Measurements from ENCODE around the gene BEX1. TPM values are rescaled to one million over a fixed set of nuclear protein-coding genes. Genes with fewer than 3 reads are reported as not detected.
"Not testable (repeated sequence)": the region's sequence is repeated elsewhere in the genome, so short reads cannot be mapped to it uniquely, and the experiment has no call there.

The BEX1 gene
- total RNA-seq = 1 to 10 TPM in 1 of 2 donors, under 1 TPM in 1; 0.89 to 2.1 TPM
- polyA plus RNA-seq = 1 to 10 TPM; 1.3 to 1.9 TPM
- long read RNA-seq, donor 1, partial matches to known transcripts = 0 of 3 reads
- long read RNA-seq, donor 1, other reads (novel, unspliced or antisense) = 0 of 3 reads
- long read RNA-seq, donor 2, transcript BEX1-201 (3 exons, 864 nt) = major isoform, 8 of 14 reads
- long read RNA-seq, donor 2, partial matches to known transcripts = 6 of 14 reads
- long read RNA-seq, donor 2, other reads (novel, unspliced or antisense) = 0 of 14 reads
- long read RNA-seq, donor 3, partial matches to known transcripts = 0 of 3 reads
- long read RNA-seq, donor 3, other reads (novel, unspliced or antisense) = 0 of 3 reads
- long read RNA-seq, donor 4, partial matches to known transcripts = 0 of 2 reads
- long read RNA-seq, donor 4, other reads (novel, unspliced or antisense) = 0 of 2 reads
- long read RNA-seq, donor 5, transcript BEX1-201 (3 exons, 864 nt) = major isoform, 8 of 15 reads
- long read RNA-seq, donor 5, partial matches to known transcripts = 7 of 15 reads
- long read RNA-seq, donor 5, other reads (novel, unspliced or antisense) = 0 of 15 reads

GRCh38 chrX:103063918-103064434, at the start of gene BEX1:
BEX1 (minus strand) TSS chrX:103064171; CDS start chrX:103063274, 897 bp downstream.
- Histone ChIP-seq H3K27me3 (ENCODE audit: control insufficient read depth in 3 of 3, insufficient read depth in 3 of 3, low read length in 2 of 3) (peaks cover 0 to 7% (median 0%) of the 10 kb centered on the region in 3 donors), H3K9ac (ENCODE audit: insufficient read depth in 1 of 2, low read length in 2 of 2) (no peak within 1 kb of the TSS)
- no peak for ATAC-seq (ENCODE audit: insufficient read depth, low FRiP score)

DNA sequence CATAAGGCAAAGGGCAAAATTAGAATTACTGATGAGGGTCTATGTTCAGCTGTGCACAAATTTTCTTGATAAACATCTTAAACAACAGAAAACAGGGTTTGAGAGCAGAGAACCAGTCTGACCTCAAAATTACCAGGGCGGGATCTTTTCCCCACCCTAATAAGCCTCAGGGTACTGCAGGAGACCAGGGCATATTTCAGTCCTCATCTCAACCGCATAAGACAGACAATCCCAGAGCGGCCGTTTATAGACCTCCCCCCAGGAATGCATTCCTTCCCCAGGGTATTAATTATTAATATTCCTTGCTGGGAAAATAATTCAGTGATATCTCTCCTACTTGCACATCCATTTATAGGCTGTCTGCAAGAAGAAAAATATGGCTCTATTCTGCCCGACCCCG, 45.5 kb upstream of the BEX1 start:
- not testable (repeated sequence) for H3K9me3 ChIP-seq (ENCODE audit: control insufficient read depth in 4 of 4, insufficient read depth in 3 of 4, low read length in 3 of 4); H3K27me3 ChIP-seq (ENCODE audit: control insufficient read depth in 3 of 3, insufficient read depth in 3 of 3, low read length in 2 of 3); ATAC-seq (ENCODE audit: insufficient read depth, low FRiP score); H3K9ac ChIP-seq (ENCODE audit: insufficient read depth in 1 of 2, low read length in 2 of 2); H3K4me1 ChIP-seq (ENCODE audit: control insufficient read depth in 5 of 5, insufficient read depth in 5 of 5, low read length in 5 of 5); H3K4me3 ChIP-seq; DNase-seq; H3K27ac ChIP-seq (ENCODE audit: low read depth in 1 of 2, low read length in 1 of 2); H3K36me3 ChIP-seq (ENCODE audit: control insufficient read depth in 4 of 4, insufficient read depth in 4 of 4, low read length in 4 of 4)
- WGBS, 2 donors = 91 to 98% methylated on average over 6 of the region's 6 CpGs

More at GRCh38 chrX:103063918-103064434, at the start of gene BEX1:
- Histone ChIP-seq H3K36me3 (ENCODE audit: control insufficient read depth in 4 of 4, insufficient read depth in 4 of 4, low read length in 4 of 4) (no peaks in the 10 kb centered on the region), H3K27ac (ENCODE audit: low read depth in 1 of 2, low read length in 1 of 2) (no peak within 1 kb of the TSS), H3K9me3 (ENCODE audit: control insufficient read depth in 4 of 4, insufficient read depth in 3 of 4, low read length in 3 of 4) (peaks cover 0 to 1% (median 0%) of the 10 kb centered on the region in 4 donors), H3K4me3 (peak within 1 kb of the TSS; percentile 33), H3K4me1 (ENCODE audit: control insufficient read depth in 5 of 5, insufficient read depth in 5 of 5, low read length in 5 of 5) (peaks cover 0 to 4% (median 0%) of the 10 kb centered on the region in 5 donors)
- DNase-seq = peak; percentile 14 to 64 (median 45)
- 2 to 31% methylated on average over 21 to 39 of the region's 39 CpGs for WGBS, 2 donors
- TF ChIP-seq, protein P1, sequence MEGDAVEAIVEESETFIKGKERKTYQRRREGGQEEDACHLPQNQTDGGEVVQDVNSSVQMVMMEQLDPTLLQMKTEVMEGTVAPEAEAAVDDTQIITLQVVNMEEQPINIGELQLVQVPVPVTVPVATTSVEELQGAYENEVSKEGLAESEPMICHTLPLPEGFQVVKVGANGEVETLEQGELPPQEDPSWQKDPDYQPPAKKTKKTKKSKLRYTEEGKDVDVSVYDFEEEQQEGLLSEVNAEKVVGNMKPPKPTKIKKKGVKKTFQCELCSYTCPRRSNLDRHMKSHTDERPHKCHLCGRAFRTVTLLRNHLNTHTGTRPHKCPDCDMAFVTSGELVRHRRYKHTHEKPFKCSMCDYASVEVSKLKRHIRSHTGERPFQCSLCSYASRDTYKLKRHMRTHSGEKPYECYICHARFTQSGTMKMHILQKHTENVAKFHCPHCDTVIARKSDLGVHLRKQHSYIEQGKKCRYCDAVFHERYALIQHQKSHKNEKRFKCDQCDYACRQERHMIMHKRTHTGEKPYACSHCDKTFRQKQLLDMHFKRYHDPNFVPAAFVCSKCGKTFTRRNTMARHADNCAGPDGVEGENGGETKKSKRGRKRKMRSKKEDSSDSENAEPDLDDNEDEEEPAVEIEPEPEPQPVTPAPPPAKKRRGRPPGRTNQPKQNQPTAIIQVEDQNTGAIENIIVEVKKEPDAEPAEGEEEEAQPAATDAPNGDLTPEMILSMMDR (IDR thresholded peaks at IDR 0.05; ENCODE audit: control extremely low read depth, extremely low read depth) = no peak

- Histone ChIP-seq H3K27ac (ENCODE audit: low read depth in 1 of 2, low read length in 1 of 2) (no peak overlapping the region), H3K4me3 (no peak overlapping the region), H3K9me3 (ENCODE audit: control insufficient read depth in 4 of 4, insufficient read depth in 3 of 4, low read length in 3 of 4) (peaks cover 0 to 5% (median 3%) of the 10 kb centered on the region in 4 donors), H3K9ac (ENCODE audit: insufficient read depth in 1 of 2, low read length in 2 of 2) (no peak overlapping the region), H3K36me3 (ENCODE audit: control insufficient read depth in 4 of 4, insufficient read depth in 4 of 4, low read length in 4 of 4) (no peaks in the 10 kb centered on the region), H3K4me1 (ENCODE audit: control insufficient read depth in 5 of 5, insufficient read depth in 5 of 5, low read length in 5 of 5) (no peaks in the 10 kb centered on the region), H3K27me3 (ENCODE audit: control insufficient read depth in 3 of 3, insufficient read depth in 3 of 3, low read length in 2 of 3) (no peaks in the 10 kb centered on the region)
- DNase-seq (no peak), ATAC-seq (ENCODE audit: insufficient read depth, low FRiP score) (no peak)
- TF ChIP-seq, protein P1 (IDR thresholded peaks at IDR 0.05; ENCODE audit: control extremely low read depth, extremely low read depth) = no peak
- WGBS, 2 donors = 86 to 91% methylated on average over 1 to 4 of the region's 4 CpGs
Measured at GRCh38 chrX:103107836-103108235, 43.9 kb upstream of the BEX1 start.

DNA sequence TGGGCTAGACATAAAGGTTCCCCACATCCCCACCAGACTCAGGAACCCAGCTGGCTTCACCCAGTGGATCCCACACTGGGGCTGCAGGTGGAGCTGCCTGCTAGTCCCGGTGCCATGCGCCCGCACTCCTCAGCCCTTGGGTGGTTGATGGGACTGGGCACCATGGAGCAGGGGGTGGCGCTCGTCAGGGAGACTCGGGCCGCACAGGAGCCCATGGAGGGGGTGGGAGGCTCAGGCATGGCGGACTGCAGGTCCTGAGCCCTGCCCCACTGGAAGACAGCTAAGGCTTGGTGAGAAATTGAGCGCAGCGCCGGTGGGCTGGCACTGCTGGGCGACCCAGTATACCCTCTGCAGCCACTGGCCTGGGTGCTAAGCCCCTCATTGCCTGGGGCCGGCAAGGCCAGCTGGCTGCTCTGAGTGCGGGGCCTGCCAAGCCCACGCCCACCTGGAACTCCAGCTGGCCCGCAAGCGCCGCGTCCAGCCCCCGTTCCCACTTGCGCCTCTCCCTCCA, 43.3 kb upstream of the BEX1 start:
- H3K4me1 ChIP-seq (ENCODE audit: control insufficient read depth in 5 of 5, insufficient read depth in 5 of 5, low read length in 5 of 5); H3K27ac ChIP-seq (ENCODE audit: low read depth in 1 of 2, low read length in 1 of 2); H3K4me3 ChIP-seq; H3K27me3 ChIP-seq (ENCODE audit: control insufficient read depth in 3 of 3, insufficient read depth in 3 of 3, low read length in 2 of 3); H3K9ac ChIP-seq (ENCODE audit: insufficient read depth in 1 of 2, low read length in 2 of 2); ATAC-seq (ENCODE audit: insufficient read depth, low FRiP score); H3K9me3 ChIP-seq (ENCODE audit: control insufficient read depth in 4 of 4, insufficient read depth in 3 of 4, low read length in 3 of 4); H3K36me3 ChIP-seq (ENCODE audit: control insufficient read depth in 4 of 4, insufficient read depth in 4 of 4, low read length in 4 of 4); DNase-seq: not testable (repeated sequence)
- 92 to 94% methylated on average over 10 to 21 of the region's 21 CpGs for WGBS, 2 donors

GRCh38 chrX:103104370-103104769, 40.4 kb upstream of the BEX1 start:
- ATAC-seq (ENCODE audit: insufficient read depth, low FRiP score); H3K9me3 ChIP-seq (ENCODE audit: control insufficient read depth in 4 of 4, insufficient read depth in 3 of 4, low read length in 3 of 4); H3K36me3 ChIP-seq (ENCODE audit: control insufficient read depth in 4 of 4, insufficient read depth in 4 of 4, low read length in 4 of 4); DNase-seq; H3K4me3 ChIP-seq; H3K4me1 ChIP-seq (ENCODE audit: control insufficient read depth in 5 of 5, insufficient read depth in 5 of 5, low read length in 5 of 5); H3K9ac ChIP-seq (ENCODE audit: insufficient read depth in 1 of 2, low read length in 2 of 2); H3K27me3 ChIP-seq (ENCODE audit: control insufficient read depth in 3 of 3, insufficient read depth in 3 of 3, low read length in 2 of 3); H3K27ac ChIP-seq (ENCODE audit: low read depth in 1 of 2, low read length in 1 of 2): not testable (repeated sequence)
- 96 to 97% methylated on average over 12 to 26 of the region's 26 CpGs for WGBS, 2 donors

DNA sequence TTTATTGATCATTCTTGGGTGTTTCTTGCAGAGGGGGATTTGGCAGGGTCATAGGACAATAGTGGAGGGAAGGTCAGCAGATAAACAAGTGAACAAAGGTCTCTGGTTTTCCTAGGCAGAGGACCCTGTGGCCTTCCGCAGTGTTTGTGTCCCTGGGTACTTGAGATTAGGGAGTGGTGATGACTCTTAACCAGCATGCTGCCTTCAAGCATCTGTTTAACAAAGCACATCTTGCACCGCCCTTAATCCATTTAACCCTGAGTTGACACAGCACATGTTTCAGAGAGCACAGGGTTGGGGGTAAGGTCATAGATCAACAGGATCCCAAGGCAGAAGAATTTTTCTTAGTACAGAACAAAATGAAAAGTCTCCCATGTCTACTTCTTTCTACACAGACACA, 39.9 kb upstream of the BEX1 start:
- H3K4me3 ChIP-seq; H3K9ac ChIP-seq (ENCODE audit: insufficient read depth in 1 of 2, low read length in 2 of 2); DNase-seq; H3K27me3 ChIP-seq (ENCODE audit: control insufficient read depth in 3 of 3, insufficient read depth in 3 of 3, low read length in 2 of 3); H3K9me3 ChIP-seq (ENCODE audit: control insufficient read depth in 4 of 4, insufficient read depth in 3 of 4, low read length in 3 of 4); H3K27ac ChIP-seq (ENCODE audit: low read depth in 1 of 2, low read length in 1 of 2); H3K36me3 ChIP-seq (ENCODE audit: control insufficient read depth in 4 of 4, insufficient read depth in 4 of 4, low read length in 4 of 4); H3K4me1 ChIP-seq (ENCODE audit: control insufficient read depth in 5 of 5, insufficient read depth in 5 of 5, low read length in 5 of 5); ATAC-seq (ENCODE audit: insufficient read depth, low FRiP score): not testable (repeated sequence)
- no CpG with 5 or more reads among the region's 2 CpGs for WGBS, 2 donors
